GM21515 (cell line): ENCODE measurements around the gene FBXW12.
"Not testable (repeated sequence)": the region's sequence is repeated elsewhere in the genome, so short reads cannot be mapped to it uniquely, and the experiment has no call there.

Source experiments
- ATAC-seq: cut with Tn5 transposase; IDR thresholded peaks from one replicate; pipeline ENCODE4 v1.9.1; 2021; ENCODE audit not compliant: unreplicated experiment

The FBXW12 gene

DNA sequence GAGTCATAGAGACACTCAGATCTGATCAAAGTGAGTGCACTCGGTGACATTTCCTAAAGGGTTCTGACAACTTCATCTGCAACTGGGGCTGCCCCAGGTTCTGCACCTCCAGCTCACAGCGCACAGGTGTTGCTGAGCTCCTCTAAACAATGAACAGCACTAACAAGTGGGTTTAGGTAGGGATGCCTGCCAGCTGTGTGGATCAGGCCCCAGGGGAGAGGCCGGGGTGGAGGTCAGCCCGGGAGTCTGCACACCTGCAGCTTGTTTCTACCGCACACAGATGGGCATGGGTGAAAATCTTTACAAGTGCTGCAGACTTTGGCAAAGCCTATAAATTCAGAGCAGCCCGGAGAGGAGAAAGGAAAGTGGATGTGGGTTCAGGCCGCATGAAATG, 355 bp downstream of the FBXW12 start:
- no peak for ATAC-seq

DNA sequence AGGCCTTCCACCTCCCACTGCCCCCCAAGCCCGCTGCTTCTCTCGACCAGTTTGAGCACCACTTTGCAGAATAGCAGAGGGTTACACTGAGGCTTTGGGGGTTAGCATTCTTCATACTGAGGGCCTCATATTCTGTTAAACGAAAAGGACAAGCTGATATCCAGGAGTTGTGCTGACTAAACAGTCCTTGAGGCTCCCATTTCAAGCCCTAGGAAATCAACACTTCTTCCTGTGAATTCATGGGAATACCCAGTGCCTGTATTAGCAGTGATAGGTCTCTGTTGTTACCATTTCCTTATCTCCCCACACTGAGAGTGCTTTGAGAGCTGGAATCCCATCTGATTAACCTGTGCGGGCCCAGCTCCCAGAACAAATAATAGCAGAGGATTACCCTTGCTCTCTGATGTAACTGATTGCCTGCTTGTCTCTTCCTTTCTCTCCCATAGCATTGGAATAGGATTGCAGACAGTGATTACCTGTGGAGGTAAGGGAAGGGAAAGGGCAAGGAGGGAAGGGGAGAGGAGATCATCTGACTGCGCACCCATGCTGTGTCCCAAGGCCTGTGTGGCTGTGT, 930 bp downstream of the FBXW12 start:
- no peak for ATAC-seq

DNA sequence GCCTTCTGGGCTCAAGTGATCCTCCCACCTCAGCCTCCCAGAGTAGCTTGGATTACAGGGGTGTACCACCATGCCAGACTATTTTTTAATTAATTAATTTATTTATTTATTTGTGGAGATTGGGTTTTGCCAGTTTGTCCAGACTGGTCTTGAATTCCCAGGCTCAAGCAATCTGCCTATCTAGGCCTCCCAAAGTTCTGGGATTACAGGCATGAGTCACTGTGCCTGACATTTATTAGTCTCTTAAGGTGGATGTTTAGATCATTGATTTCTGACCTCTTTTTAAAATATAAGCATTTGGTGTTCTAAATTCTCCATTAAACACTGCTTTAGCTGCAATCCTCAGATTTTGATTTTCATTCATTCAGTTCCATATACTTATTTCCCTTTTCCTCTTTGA, 15.6 kb downstream of the FBXW12 start:
- no peak for ATAC-seq

DNA sequence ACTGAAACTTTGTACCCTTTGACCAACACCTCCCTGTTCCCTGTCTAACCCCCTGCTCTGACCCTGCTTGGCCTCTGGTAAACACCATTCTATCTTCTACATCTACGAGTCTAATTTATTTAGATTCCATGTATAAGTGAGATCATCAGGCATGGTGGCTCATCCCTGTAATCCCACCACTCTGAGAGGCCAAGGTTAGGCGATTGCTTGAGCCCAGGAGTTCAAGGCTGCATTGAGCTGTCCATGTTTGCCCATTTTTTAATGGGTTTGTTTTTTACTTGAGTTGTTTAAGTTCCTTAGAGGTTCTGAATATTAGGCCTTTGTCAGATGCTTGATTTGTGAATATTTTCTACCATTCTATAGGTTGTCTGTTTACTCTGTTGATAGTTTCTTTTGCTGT, 16.9 kb downstream of the FBXW12 start:
- ATAC-seq = no peak

DNA sequence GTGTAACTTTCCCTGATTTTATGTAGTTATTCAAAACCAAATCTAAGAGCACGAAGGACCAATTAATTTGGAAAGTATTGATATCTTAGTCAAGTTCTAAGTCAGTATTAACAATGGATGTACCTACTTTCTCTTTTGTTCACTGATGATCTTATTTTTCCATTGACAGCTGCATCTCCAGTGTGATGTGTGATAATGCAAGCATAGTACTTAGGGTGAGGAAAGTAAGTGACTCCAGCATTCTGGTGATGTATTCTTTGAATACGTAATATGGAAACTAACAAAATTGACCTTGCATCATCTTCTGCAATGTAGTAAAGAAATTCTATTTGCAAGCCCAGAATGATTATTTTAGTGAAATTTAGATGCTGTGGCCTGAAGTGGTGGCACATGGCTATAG, 22.4 kb downstream of the FBXW12 start:
- no peak for ATAC-seq

DNA sequence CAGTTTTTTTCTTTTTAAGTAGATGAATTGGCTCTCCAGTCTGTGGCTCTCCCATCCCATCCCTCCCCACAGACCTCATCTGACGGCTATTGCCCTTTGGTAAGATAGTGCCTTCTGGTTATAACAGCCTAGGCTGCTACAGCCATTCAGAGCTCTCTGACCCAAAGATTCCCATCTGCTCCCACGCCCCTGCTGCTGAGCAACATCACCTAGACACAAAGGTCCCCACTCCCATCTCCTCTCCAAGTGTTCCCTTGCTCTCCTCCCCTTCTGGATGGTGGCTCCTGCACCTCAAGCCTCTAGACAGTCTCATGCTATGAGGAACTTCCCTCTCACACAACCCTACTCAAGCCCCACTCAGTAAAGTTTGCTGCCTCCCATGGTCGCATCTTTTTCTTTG, 23.7 kb downstream of the FBXW12 start:
- no peak for ATAC-seq

DNA sequence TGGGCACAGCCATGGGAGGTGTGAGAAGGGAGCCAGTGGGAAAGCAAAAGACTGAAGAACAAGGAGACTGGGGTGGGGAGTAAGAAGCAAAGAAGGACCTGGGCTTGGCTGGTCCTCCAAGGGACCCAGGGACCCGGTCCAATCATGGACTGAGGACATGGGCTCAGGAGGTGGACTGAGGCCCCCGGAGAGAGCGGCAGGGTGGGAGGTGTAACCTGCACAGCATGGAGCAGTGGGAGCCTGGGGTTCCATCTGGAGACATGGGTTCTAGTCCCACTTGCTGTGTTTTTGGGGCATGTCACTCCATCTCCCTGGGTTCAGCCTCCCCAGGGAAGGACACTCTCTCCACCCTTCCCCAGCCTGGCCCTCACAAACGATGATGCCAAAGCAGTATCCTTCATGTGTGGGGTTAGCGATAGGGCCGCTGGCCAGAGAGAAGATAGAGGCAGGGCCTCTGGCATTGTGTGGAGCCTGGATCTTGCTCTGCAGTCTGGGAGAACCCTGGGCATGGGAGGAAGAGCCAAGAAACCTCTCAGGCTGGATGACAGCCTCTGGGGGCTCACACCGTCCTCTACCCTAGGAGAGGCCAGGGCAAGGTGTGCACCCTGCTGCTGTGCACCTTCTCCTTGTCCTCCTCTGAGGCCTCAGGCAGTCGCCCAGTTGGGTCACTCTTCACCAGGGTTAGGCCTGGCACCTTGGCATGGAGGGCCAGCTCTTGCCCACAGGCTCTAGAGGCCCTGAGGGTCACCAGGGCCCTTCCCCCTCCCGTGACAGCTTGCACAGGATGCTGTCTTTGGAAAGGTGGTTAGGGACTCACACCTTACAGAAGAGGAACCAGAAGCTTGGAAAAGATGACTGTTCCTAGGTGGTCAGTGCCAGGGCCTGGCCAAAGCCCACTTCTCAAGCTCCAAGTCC, 26.0 kb downstream of the FBXW12 start:
- ATAC-seq = no peak

DNA sequence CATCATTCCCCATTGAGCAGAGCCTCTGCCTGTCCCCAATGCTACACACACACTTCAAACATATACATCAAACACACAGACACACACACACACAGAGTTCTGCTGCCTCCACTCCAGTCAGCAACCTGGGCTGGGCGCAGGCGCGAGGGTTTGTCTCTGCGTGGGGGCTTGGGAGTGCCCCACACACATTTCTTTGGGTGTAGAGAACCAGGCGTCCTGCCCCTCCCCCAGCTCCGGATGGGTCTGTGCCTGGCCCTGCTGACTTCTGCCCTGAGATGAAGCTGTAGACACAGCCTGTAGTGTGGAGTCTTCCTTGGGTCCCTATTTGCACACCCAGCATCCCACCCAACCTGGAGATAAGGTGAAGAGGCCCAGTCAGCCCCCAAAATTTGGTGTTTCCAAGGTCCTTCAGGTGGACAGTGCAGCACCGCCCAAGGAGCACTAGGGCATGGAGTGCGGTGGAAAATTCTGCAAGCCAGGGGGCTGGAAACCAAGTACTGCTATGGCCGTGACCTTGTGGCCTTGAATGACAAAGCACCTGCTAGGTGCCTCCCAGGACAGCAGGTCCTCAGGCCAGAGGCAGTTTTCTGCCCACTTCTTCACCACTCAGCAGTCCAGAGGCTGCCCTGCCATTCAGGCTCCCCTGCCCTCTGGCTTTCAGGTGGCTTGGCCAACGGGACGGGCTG, 26.8 kb downstream of the FBXW12 start:
- no peak for ATAC-seq

DNA sequence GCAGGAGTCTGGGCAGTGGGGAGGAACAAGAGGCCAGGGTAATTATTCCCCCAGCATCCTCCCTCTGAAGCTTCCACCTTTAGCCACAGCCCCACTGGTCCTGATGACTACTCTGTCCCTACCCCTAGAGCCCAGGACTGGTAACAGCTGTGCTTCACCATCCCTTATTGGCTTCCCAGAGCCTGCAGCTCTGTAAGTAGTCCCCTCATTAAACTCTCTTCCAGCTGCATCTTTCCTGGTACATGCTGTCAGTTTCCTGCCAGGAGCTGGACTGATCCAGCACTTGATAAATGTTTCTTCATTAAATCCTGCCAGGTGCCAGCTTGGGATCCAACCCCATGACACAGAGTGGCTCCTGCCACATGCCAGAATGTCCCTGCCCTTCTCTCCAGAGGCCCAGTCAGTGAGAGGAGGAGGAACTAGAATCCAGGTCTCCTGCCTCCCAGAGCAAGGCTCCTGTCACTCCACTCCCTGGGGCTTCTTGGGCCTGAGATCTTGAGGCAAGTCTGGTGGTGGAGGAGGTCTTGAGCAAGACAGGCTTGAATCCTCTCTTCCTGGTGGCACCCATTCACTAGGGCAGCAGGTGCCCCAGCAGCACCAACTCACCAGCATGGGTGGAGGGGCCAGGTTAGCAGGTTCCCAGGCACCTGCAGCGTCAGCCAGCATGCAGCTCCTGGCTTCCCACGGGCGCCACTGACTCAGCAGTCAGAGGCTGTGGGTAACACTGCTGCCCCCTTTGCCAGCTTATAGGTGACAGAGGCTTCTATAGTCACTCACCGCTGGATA, 27.6 kb downstream of the FBXW12 start:
- ATAC-seq = no peak

DNA sequence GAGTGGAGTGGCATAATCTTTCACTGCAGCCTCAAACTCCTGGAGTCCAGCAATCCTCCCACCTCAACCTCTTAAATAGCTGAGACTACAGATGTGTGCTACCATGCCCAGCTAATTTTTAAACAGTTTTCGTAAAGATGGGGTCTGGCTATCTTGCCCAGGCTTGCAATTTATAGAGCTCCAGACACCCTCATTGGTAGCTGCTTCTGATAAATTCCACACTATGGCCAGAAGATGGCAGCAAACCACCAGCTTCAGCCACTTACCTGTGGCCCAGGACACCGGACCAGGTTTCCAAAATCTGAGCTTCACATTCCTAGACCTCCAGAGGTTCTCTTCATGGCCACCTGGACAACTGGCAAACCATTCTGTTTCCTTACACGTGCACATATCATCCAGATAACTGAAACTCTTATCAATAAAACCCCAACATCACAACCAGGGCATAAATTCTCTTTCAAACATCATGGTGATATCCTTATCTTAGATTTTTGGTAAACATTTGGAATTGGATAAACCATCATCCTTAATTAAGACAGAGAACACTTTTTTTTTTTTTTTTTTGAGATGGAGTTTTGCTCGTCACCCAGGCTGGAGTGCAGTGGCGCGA, 28.9 kb downstream of the FBXW12 start:
- no peak for ATAC-seq

DNA sequence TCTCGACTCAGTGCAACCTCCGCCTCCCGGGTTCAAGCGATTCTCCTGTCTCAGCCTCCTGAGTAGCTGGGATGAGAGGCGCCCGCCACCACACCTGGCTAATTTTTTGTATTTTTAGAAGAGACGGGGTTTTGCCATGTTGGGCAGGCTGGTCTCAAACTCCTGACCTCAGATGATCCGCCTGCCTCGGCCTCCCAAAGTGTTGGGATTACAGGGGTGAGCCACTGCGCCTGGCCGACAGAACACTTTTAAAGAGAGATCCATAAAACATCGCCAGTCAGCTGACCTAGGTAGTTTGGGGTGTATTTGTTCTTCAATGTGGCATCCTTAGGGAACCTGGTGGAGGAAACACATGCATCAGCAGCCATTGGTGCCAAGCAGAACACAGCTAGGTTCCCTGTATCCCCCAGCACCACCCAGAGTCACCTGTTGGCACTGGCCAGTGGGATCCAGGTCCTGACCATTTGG, 29.4 kb downstream of the FBXW12 start:
- ATAC-seq = not testable (repeated sequence)

DNA sequence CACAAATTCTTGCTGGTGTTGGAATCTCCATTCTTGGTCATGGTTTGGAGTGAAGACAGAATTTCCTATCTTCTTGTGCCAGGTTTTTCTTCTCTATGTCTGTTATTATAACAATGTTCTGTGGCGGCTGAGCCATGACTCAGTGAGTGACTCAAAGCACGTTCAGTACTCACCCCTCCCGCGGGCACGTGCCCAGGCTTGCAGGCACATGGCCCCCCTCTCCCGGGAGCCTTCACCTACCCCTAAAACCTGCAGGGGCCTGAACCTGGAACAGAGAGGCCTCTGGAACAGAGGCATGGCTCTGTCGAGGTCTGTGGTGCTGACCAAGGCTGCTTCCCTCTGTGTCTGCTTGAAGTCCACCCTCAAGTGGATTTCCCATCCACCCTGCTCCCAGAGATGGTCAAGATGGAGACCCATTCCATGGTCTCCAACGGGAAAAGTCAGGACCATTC, 30.3 kb downstream of the FBXW12 start:
- no peak for ATAC-seq

DNA sequence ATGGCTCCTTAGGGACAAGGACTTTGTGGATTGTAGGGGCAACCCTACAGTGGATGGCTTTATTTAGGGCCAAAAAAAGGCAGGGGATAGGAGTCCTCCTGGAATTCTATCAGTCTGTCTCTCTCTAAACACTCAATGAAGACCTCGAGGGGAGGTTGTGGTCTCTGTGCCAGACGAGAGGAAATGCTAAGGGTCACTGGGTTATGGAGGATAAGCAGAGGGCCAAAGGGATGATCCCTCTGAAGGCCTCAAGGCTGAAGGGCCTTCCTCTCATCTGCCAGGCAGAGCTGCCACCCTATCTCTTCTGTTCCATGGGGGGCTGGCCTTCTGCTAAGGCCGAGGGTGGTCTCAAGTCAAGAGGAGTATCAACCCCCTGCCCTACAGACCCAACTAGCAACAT, 30.9 kb downstream of the FBXW12 start:
- no peak for ATAC-seq

DNA sequence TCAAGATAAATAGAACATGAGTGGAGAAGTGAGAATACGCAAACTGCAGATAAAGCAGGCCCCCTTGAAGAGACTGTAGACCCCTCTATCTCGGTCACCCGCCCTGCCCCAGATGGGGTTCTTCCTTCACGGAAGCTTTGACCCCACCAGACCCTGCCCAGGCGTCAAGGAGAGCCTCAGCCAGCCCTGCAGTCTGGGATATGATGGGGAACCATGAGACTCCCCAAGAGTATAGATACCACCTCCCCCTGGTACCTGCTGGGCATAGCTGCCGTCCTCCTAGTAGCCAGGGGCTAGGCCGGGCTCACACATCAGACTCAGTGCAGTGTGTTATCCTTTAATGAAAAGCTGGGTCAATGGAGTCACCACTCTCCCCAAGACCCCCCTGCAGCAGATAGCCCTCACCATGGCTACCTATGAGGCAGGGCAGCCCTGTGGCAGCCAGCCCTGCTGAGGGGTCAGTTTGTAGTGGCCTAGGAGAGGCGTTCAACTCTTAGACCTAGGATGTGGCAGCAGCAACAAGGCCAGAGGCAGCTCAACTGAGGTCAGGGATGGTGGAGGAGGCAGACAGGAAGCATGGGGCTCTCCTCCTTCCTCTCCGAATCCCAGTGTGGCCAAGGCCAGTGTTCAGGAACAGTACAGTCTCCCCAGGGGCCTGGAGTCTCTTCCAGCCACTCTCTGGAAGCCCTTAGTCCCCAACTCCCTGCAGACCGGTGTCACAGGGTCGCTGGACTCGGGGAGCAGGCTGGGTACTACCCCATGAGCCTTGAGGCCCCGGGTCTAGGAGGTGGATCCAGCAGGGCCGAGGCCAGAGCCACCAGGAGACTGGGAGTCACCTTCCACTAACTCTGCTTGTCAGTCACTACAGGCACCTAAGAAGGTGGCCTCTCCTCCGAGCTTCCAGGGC, 31.8 kb downstream of the FBXW12 start:
- ATAC-seq = no peak

DNA sequence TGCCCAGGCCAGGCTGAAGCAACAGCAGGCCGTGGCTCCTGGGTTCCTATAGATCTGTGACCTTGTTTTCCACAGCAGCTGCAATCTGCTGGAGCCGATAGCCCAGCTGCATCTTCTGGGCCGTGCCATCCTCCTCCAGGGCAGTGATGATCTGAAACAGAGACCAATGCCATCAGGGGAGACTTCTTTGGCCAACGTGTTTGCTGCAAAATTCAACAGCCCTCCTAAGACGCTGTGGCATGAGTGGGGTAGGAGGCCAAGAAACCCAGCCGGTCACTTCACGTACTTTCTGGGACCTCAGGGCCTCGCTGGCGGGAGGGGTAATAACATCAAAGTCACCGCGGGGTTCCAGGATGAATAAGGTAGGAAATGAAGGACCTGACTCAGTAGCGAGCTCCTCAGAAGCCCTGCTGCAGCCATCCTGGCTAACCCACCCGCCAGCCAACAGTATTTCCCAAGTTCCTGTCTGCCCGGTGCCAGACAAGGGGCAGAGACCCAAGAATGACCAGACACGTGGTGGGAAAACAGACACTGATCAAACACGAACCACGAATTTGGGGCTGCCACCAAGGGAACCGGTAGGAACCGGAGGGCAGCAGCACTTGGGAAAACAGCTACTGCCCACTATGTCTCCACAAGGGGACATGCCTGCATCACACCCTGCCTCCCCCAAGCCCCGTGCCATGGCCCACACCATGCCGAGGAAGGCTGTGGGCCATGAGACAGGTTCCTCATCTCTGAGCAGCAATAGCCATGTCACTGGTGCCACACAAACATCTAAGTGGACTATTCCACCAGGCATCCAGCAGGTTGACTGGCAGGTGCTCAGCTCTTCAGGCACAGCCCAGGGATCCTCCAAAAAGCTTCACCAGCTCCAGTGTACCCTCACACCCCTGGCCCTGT, 32.7 kb downstream of the FBXW12 start:
- no peak for ATAC-seq

DNA sequence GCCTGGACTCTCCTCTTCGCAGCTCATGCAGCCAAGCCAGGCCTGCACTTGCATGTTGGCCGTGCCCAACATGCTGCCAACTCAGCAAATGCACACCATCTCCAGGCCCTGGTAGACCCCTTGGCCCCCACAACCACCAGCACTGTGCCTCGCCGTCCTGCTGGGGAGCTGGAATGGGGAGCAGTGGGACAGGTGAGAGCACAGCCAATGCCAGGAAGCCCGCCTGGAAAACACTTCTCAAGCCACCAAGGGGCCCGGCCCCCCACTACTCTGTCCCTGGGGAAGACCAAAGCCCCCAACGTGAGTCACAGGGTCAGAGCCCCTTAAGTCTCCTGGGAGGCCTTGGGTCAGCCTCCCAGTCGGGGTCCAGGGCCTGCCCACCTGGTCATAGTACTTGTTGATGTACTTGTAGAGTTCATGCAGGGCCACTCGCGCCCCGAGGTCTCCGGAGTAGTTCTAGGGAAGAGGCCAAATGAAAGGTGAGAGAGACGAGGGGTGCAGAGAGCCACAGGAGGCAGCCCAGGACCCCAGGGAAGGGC, 33.4 kb downstream of the FBXW12 start:
- ATAC-seq = no peak

DNA sequence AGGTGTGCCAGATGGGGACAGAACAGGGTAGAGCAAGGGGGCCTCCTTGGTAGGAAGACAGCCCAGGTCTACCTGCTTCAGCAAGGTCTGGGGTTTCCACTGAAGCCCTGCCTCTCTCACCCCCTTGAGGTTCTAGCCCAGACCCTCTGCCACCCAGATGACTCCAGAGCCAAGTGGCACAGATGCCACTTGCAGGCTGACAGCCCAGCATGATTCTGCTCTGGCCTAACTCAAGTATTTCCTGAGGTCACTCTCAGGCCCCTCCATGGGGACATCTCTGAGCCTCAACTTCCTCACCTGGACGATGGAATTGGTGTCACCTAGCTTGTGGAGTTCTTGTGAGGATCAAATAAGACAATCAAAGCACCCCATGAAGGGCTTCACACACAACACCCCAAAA, 34.0 kb downstream of the FBXW12 start:
- ATAC-seq = no peak
